ENCODE results near the gene FBXO31.
A peak's percentile ranks its signal among the peaks of the same experiment; 100 is the strongest.

GRCh38 chr16:87316923-87317749, 66.4 kb downstream of the FBXO31 start, which contains the start of gene C16orf95:
- TF ChIP-seq, protein P1, sequence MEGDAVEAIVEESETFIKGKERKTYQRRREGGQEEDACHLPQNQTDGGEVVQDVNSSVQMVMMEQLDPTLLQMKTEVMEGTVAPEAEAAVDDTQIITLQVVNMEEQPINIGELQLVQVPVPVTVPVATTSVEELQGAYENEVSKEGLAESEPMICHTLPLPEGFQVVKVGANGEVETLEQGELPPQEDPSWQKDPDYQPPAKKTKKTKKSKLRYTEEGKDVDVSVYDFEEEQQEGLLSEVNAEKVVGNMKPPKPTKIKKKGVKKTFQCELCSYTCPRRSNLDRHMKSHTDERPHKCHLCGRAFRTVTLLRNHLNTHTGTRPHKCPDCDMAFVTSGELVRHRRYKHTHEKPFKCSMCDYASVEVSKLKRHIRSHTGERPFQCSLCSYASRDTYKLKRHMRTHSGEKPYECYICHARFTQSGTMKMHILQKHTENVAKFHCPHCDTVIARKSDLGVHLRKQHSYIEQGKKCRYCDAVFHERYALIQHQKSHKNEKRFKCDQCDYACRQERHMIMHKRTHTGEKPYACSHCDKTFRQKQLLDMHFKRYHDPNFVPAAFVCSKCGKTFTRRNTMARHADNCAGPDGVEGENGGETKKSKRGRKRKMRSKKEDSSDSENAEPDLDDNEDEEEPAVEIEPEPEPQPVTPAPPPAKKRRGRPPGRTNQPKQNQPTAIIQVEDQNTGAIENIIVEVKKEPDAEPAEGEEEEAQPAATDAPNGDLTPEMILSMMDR (IDR thresholded peaks at IDR 0.05; ENCODE audit: low read length), result peak; percentile 69
- no peak for TF ChIP-seq EZH2 (IDR thresholded peaks at IDR 0.05; ENCODE audit: borderline replicate concordance, low read length)
